Breast epithelium (tissue), 4 donors: ENCODE measurements around the gene VIL1. TPM values are rescaled to one million over a fixed set of nuclear protein-coding genes. Genes with fewer than 3 reads are reported as not detected.
A peak's percentile ranks its signal among the peaks of the same experiment; 100 is the strongest.

Source experiments
- DNase-seq, 2 donors: peaks; one replicate each; pipeline ENCODE4 v3.0.0-alpha.2; 2019; ENCODE audit warnings: low spot score in 2 of 2
- H3K27ac ChIP-seq, 2 donors: fragments of 200-600 bp; sonication (generic) in 1 of 2; one replicate each; pipeline ENCODE4 v1.5.1; 2016 to 2019; ENCODE audit warnings: mild to moderate bottlenecking in 1 of 2
- H3K27me3 ChIP-seq, 2 donors: fragments of 200-600 bp; sonication (generic) in 1 of 2; one replicate each; pipeline versions ENCODE4 v1.5.1 to v1.6.0; 2017 to 2019; ENCODE audit warnings: control low read depth in 1 of 2, mild to moderate bottlenecking in 1 of 2
- H3K36me3 ChIP-seq: fragments of 200-600 bp; one replicate; pipeline ENCODE4 v1.5.1; 2019
- H3K4me1 ChIP-seq, 2 donors: fragments of 200-600 bp; sonication (generic); one replicate each; pipeline ENCODE4 v1.5.1; 2016 to 2019; ENCODE audit warnings: control low read depth in 1 of 2
- H3K4me3 ChIP-seq, 3 donors: fragments of 200-600 bp; sonication (generic); 1 replicate in 2 of 3; 2 replicates in 1 of 3; pipeline ENCODE4 v1.5.1; 2016 to 2019; ENCODE audit warnings: mild to moderate bottlenecking in 3 of 3, moderate library complexity in 2 of 3
- H3K9me3 ChIP-seq, 2 donors: fragments of 200-600 bp; sonication (generic) in 1 of 2; one replicate each; pipeline ENCODE4 v1.5.1; 2016 to 2019; ENCODE audit warnings: control low read depth in 1 of 2
- POLR2A ChIP-seq: fragments of 450-650 bp; IDR thresholded peaks from one replicate; pipeline ENCODE4 v1.6.1; 2016; ENCODE audit warnings: antibody characterized with exemption, mild to moderate bottlenecking, moderate library complexity
- POLR2AphosphoS5 ChIP-seq, 3 donors: sonication (generic); formaldehyde crosslinking; IDR thresholded peaks; one replicate each; pipeline ENCODE4 v1.6.1; 2017; ENCODE audit warnings: antibody characterized with exemption in 3 of 3
- intact Hi-C: fragments of 100-400 bp; cut with DNase I; formaldehyde crosslinking; loops from one replicate; pipeline ENCODE4 v1.15.1; 2023; ENCODE audit warnings: low total_unique reads
- total RNA-seq, 3 donors: library from RNA; depleted of rRNA; stranded (reverse); fragments of >200 nt; gene quantifications; one replicate each; pipeline ENCODE4 v1.1.0, GENCODE V29; 2016
- TF ChIP-seq, protein P1 (sequence below), 3 donors: fragments of 450-650 bp; IDR thresholded peaks; one replicate each; pipeline ENCODE4 v1.5.1; 2016 to 2017; ENCODE audit warnings: antibody characterized with exemption in 3 of 3, mild to moderate bottlenecking in 3 of 3, moderate library complexity in 3 of 3

Gene VIL1
- total RNA-seq, 3 donors from 2014 or later, result under 0.01 to 2.9 TPM; not detected in 1

- intact Hi-C loops, result loop anchor here (5.0 kb wide), 1 partner anchor 861 kb away; no protein-coding TSS in a partner anchor
- no peak for DNase-seq
- Histone ChIP-seq H3K27ac (peak overlapping the region; percentile 97 to 99), H3K27me3 (no peaks in the 10 kb centered on the region), H3K9me3 (no peaks in the 10 kb centered on the region), H3K36me3 (no peaks in the 10 kb centered on the region), H3K4me3 (peak overlapping the region; percentile 97 to 100 (median 98)), H3K4me1 (peaks cover 17 to 21% of the 10 kb centered on the region in 2 donors)
- TF ChIP-seq, protein P1, sequence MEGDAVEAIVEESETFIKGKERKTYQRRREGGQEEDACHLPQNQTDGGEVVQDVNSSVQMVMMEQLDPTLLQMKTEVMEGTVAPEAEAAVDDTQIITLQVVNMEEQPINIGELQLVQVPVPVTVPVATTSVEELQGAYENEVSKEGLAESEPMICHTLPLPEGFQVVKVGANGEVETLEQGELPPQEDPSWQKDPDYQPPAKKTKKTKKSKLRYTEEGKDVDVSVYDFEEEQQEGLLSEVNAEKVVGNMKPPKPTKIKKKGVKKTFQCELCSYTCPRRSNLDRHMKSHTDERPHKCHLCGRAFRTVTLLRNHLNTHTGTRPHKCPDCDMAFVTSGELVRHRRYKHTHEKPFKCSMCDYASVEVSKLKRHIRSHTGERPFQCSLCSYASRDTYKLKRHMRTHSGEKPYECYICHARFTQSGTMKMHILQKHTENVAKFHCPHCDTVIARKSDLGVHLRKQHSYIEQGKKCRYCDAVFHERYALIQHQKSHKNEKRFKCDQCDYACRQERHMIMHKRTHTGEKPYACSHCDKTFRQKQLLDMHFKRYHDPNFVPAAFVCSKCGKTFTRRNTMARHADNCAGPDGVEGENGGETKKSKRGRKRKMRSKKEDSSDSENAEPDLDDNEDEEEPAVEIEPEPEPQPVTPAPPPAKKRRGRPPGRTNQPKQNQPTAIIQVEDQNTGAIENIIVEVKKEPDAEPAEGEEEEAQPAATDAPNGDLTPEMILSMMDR (IDR thresholded peaks at IDR 0.05), result no peak
- TF ChIP-seq POLR2AphosphoS5 (IDR thresholded peaks at IDR 0.05), result no peak
- no peak for TF ChIP-seq POLR2A
These were observed 17.7 kb upstream of the VIL1 start for GRCh38 chr2:218400930-218401881.

- intact Hi-C loops, result loop anchor here (2.0 to 5.0 kb wide), 2 partner anchors 133 to 860 kb away; no protein-coding TSS in a partner anchor
- peaks cover 17 to 21% of the 10 kb centered on the region in 2 donors for H3K4me1 ChIP-seq
- peak overlapping the region; percentile 97 to 100 (median 98) for H3K4me3 ChIP-seq
- no peaks in the 10 kb centered on the region for H3K9me3 ChIP-seq
- TF ChIP-seq POLR2AphosphoS5 (IDR thresholded peaks at IDR 0.05), result no peak
- TF ChIP-seq, protein P1 (IDR thresholded peaks at IDR 0.05), result no peak
- TF ChIP-seq POLR2A, result no peak
- no peaks in the 10 kb centered on the region for H3K27me3 ChIP-seq
- no peak for DNase-seq
- no peaks in the 10 kb centered on the region for H3K36me3 ChIP-seq
- peak overlapping the region; percentile 97 to 99 for H3K27ac ChIP-seq
These were observed 17.0 kb upstream of the VIL1 start for GRCh38 chr2:218401890-218402289.

DNA sequence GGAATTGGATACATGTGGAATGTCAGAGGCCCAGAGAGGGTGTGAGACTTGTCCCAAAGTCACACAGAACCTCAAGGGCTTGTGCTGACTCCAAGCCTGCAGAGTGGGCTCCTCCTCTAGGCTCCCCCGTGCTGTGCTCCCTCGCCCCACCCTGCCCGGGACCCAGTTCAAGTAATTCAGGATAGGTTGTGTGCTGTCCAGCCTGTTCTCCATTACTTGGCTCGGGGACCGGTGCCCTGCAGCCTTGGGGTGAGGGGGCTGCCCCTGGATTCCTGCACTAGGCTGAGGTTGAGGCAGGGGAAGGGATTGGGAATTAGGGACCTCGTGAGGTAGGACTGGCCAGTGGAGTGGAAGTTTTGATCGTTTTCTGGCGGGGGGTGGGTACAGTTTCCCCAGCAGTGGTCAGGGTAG lies 16.4 kb upstream of the VIL1 start:
- no peak for DNase-seq
- Histone ChIP-seq H3K4me1 (peaks cover 17 to 18% of the 10 kb centered on the region in 2 donors), H3K27ac (peak overlapping the region; percentile 25 to 99), H3K9me3 (no peaks in the 10 kb centered on the region), H3K27me3 (no peaks in the 10 kb centered on the region), H3K4me3 (peak overlapping the region in 2 of 3 donors; percentile 97 to 100), H3K36me3 (no peaks in the 10 kb centered on the region)
- TF ChIP-seq POLR2AphosphoS5 (IDR thresholded peaks at IDR 0.05), result no peak
- TF ChIP-seq, protein P1 (IDR thresholded peaks at IDR 0.05), result no peak
- intact Hi-C loops, result loop anchor here (2.0 to 5.0 kb wide), 2 partner anchors 134 to 860 kb away; no protein-coding TSS in a partner anchor

DNA sequence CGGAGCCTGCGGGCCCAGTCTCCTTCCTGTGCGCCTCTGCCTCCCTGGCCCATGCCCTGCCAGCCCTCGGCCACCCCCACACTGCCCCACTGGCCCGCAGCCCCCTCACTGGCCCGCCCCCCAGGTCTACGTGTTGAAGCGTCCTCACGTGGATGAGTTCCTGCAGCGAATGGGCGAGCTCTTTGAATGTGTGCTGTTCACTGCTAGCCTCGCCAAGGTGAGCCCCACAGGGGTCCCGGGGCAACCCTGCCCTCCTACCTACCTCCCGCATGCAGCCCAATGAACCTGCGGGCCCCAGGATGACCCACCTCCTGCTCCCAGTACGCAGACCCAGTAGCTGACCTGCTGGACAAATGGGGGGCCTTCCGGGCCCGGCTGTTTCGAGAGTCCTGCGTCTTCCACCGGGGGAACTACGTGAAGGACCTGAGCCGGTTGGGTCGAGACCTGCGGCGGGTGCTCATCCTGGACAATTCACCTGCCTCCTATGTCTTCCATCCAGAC lies 16.0 kb upstream of the VIL1 start:
- Histone ChIP-seq H3K27ac (peak overlapping the region; percentile 25 to 99), H3K4me1 (peaks cover 17 to 18% of the 10 kb centered on the region in 2 donors), H3K27me3 (no peaks in the 10 kb centered on the region), H3K4me3 (no peak overlapping the region), H3K9me3 (no peaks in the 10 kb centered on the region), H3K36me3 (no peaks in the 10 kb centered on the region)
- no peak for TF ChIP-seq POLR2A
- TF ChIP-seq POLR2AphosphoS5 (IDR thresholded peaks at IDR 0.05), result no peak
- TF ChIP-seq, protein P1 (IDR thresholded peaks at IDR 0.05), result no peak
- intact Hi-C loops, result loop anchor here (2.0 to 5.0 kb wide), 2 partner anchors 134 to 859 kb away; no protein-coding TSS in a partner anchor
- DNase-seq, result no peak

- intact Hi-C loops, result loop anchor here (2.0 to 5.0 kb wide), 2 partner anchors 135 to 858 kb away; no protein-coding TSS in a partner anchor
- Histone ChIP-seq H3K4me3 (no peak overlapping the region), H3K27ac (no peak overlapping the region), H3K9me3 (no peaks in the 10 kb centered on the region), H3K36me3 (no peaks in the 10 kb centered on the region), H3K4me1 (peaks cover 17 to 18% of the 10 kb centered on the region in 2 donors), H3K27me3 (no peaks in the 10 kb centered on the region)
- DNase-seq, result no peak
- TF ChIP-seq, protein P1 (IDR thresholded peaks at IDR 0.05), result no peak
- TF ChIP-seq POLR2AphosphoS5 (IDR thresholded peaks at IDR 0.05), result no peak
These were observed 15.1 kb upstream of the VIL1 start for GRCh38 chr2:218403810-218404209.
